Measurements from ENCODE around the gene FAM151B.

- TF ChIP-seq, protein P1, sequence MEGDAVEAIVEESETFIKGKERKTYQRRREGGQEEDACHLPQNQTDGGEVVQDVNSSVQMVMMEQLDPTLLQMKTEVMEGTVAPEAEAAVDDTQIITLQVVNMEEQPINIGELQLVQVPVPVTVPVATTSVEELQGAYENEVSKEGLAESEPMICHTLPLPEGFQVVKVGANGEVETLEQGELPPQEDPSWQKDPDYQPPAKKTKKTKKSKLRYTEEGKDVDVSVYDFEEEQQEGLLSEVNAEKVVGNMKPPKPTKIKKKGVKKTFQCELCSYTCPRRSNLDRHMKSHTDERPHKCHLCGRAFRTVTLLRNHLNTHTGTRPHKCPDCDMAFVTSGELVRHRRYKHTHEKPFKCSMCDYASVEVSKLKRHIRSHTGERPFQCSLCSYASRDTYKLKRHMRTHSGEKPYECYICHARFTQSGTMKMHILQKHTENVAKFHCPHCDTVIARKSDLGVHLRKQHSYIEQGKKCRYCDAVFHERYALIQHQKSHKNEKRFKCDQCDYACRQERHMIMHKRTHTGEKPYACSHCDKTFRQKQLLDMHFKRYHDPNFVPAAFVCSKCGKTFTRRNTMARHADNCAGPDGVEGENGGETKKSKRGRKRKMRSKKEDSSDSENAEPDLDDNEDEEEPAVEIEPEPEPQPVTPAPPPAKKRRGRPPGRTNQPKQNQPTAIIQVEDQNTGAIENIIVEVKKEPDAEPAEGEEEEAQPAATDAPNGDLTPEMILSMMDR (IDR thresholded peaks at IDR 0.05; ENCODE audit: low read length): no peak
- TF ChIP-seq EZH2 (optimal IDR thresholded peaks at IDR 0.05; ENCODE audit: low read depth, low read length): no peak
- no peak for TF ChIP-seq EZH2phosphoT487 (IDR thresholded peaks at IDR 0.05; ENCODE audit: low read length)
These were observed 85.2 kb downstream of the FAM151B start for GRCh38 chr5:80573062-80573461.

Measured in MM.1S (cell line).